OCI-LY1 (cell line): ENCODE measurements around the gene NOD2.

ENCODE experiments used
- EZH2 ChIP-seq: fragments of 200-600 bp; sonication (generic), shearing (Covaris generic); IDR thresholded peaks from 2 replicates; pipeline ENCODE4 v1.8.0; 2017; ENCODE audit warnings: borderline replicate concordance, mixed run types, mild to moderate bottlenecking, antibody characterized with exemption, low read length, moderate library complexity, mixed read lengths
- TF ChIP-seq, protein P1 (sequence below): fragments of 200-600 bp; sonication (generic), shearing (Covaris generic); IDR thresholded peaks from 2 replicates; pipeline ENCODE4 v1.5.1; 2017; ENCODE audit warnings: mild to moderate bottlenecking, antibody characterized with exemption, low read length, moderate library complexity, mixed read lengths

DNA sequence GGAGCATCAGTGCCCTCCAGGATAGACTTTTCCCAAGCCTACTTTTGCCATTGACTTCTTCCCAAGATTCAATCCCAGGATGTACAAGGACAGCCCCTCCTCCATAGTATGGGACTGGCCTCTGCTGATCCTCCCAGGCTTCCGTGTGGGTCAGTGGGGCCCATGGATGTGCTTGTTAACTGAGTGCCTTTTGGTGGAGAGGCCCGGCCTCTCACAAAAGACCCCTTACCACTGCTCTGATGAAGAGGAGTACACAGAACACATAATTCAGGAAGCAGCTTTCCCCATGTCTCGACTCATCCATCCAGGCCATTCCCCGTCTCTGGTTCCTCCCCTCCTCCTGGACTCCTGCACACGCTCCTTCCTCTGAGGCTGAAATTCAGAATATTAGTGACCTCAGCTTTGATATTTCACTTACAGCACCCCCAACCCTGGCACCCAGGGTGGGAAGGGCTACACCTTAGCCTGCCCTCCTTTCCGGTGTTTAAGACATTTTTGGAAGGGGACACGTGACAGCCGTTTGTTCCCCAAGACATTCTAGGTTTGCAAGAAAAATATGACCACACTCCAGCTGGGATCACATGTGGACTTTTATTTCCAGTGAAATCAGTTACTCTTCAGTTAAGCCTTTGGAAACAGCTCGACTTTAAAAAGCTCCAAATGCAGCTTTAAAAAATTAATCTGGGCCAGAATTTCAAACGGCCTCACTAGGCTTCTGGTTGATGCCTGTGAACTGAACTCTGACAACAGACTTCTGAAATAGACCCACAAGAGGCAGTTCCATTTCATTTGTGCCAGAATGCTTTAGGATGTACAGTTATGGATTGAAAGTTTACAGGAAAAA, 38.8 kb downstream of the NOD2 start:
- TF ChIP-seq, protein P1, sequence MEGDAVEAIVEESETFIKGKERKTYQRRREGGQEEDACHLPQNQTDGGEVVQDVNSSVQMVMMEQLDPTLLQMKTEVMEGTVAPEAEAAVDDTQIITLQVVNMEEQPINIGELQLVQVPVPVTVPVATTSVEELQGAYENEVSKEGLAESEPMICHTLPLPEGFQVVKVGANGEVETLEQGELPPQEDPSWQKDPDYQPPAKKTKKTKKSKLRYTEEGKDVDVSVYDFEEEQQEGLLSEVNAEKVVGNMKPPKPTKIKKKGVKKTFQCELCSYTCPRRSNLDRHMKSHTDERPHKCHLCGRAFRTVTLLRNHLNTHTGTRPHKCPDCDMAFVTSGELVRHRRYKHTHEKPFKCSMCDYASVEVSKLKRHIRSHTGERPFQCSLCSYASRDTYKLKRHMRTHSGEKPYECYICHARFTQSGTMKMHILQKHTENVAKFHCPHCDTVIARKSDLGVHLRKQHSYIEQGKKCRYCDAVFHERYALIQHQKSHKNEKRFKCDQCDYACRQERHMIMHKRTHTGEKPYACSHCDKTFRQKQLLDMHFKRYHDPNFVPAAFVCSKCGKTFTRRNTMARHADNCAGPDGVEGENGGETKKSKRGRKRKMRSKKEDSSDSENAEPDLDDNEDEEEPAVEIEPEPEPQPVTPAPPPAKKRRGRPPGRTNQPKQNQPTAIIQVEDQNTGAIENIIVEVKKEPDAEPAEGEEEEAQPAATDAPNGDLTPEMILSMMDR: no peak
- TF ChIP-seq EZH2: no peak
